Colon (tissue), 2 donors: ENCODE data around the gene TBC1D3.
"Not testable (repeated sequence)": the region's sequence is repeated elsewhere in the genome, so short reads cannot be mapped to it uniquely, and the experiment has no call there.

Experiments used
- FAIRE-seq: peaks from 2 replicates; lab custom pipeline; 2012; peaks lifted over from hg19 to GRCh38; lab: Jason Lieb, UNC
- donor health status: control.
- donor health status: control.

Gene TBC1D3

DNA sequence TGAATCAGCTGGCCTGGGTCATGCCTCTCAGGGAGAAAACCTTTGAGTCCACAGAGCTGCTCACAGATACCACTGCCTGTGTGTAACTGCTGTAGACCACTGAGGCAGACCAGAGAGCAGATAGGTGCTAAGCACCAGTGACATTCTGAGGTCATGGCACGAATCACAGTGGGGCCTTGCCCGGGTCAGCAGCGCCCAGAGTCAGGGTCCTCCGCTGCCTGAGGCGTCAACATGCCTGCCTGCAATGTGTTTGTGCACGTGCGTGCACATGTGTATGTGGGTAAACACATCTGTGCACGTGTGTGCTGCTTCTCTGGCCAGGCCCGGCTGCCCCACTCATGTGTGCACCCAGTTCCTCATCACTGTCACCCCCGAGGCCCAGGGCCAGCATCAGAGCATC lies at the start of gene TBC1D3:
Gene TBC1D3 (minus strand): TSS at position 101 of the 400 bp plus-strand sequence. CDS start 1,526 bp downstream, outside the sequence.
- FAIRE-seq, result not testable (repeated sequence)

GRCh38 chr17:38232790-38233189 lies 40.4 kb upstream of the TBC1D3 start:
- FAIRE-seq, result not testable (repeated sequence)

DNA sequence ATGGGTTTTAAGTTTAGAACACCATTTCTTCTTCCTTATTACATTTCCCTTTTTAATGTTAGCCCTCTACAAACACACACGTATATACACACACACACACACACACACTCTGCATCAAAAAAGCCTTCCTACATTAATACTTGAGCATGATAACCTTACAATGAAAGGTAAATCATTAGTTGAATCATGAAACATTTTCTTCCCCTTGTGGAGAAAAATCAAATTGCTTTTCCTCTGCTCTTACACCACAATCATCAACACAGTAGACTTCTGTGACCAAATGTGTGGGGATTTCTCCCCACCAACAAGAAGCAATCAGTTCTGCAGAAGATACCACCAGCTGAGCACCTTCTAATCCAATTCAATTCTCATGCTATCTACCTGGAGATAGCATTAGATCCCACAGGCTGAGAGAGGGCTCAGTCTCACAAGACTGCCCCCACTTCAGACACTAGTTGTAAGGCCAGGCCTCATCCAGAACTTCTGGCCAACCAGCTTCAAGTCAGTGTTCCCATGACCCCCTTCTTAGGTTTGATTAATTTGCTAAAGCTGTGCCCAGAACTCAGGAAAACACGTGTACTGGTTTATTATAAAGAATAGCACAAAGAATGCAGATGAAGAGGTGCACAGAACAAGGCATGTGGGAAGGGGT lies 33.6 kb upstream of the TBC1D3 start:
- FAIRE-seq, result not testable (repeated sequence)

- not testable (repeated sequence) for FAIRE-seq
These were observed 28.5 kb upstream of the TBC1D3 start for GRCh38 chr17:38220867-38221266.

GRCh38 chr17:38200271-38200670 lies 7.9 kb upstream of the TBC1D3 start:
- not testable (repeated sequence) for FAIRE-seq

DNA sequence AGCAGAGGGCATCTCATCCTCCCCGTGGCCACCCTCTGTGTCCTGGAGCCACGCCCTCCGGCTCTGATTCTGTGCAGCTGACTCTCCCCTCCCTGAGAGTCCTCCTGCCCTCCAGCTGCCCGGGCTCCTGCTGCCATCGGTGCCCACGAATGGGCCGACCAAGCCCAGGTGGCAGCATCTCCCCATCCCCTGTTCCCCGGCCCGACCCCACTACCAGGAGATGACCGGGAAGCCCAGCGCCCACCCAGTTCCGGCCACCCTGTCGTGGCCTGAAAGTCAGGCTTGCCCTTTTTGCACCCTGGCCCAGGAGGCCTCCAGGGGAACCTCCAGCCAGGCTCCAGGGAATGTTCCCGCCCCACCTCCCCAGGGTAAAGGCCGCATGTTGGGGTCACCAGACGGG lies 57.5 kb downstream of the TBC1D3 start:
- not testable (repeated sequence) for FAIRE-seq
